Activated CD4-positive, alpha-beta T cell treated with anti-CD3 and anti-CD28 coated beads for 36 hours (primary cell): Measurements from ENCODE around the gene PIK3R5. TPM values are rescaled to one million over a fixed set of nuclear protein-coding genes. Genes with fewer than 3 reads are reported as not detected.

Source experiments
- ATAC-seq: fragments of 200-7000 bp; cut with Tn5 transposase; one replicate; pipeline ENCODE4 v1.10.0; 2021; ENCODE audit warnings: mild to moderate bottlenecking, moderate library complexity
- CTCF ChIA-PET: fragments of 350-600 bp; sonication (Branson Sonifier 250); formaldehyde crosslinking; loops from one replicate; lab custom pipeline; 2021; ENCODE audit warnings: antibody characterized with exemption; lab: Charles Lee
- POLR2A ChIA-PET: fragments of 350-600 bp; sonication (Branson Sonifier 250); formaldehyde crosslinking; loops from one replicate; lab custom pipeline; 2021; ENCODE audit warnings: antibody characterized with exemption, inconsistent platforms; lab: Charles Lee
- DNase-seq: peaks from one replicate; pipeline ENCODE4 v3.0.0-alpha.2; 2020
- H3K27ac Mint-ChIP-seq: one replicate; pipeline ENCODE4 v1.8.0; 2021; ENCODE audit warnings: mixed read lengths
- H3K27me3 Mint-ChIP-seq: one replicate; pipeline ENCODE4 v1.8.0; 2021; ENCODE audit warnings: mixed read lengths
- H3K36me3 Mint-ChIP-seq: one replicate; pipeline ENCODE4 v1.8.0; 2021; ENCODE audit warnings: low read depth, mixed read lengths
- H3K4me1 Mint-ChIP-seq: one replicate; pipeline ENCODE4 v1.8.0; 2021; ENCODE audit warnings: mixed read lengths
- H3K4me3 Mint-ChIP-seq: one replicate; pipeline ENCODE4 v1.8.0; 2021; ENCODE audit warnings: mild to moderate bottlenecking, moderate library complexity, mixed read lengths
- H3K9me3 Mint-ChIP-seq: one replicate; pipeline ENCODE4 v1.8.0; 2021; ENCODE audit warnings: low read depth, mixed read lengths
- intact Hi-C, 2 experiments: fragments of 100-400 bp; cut with DNase I in 1 of 2; cut with micrococcal nuclease in 1 of 2; formaldehyde crosslinking; loops; one replicate each; pipeline versions ENCODE4 v1.14.2 to v1.15.1; 2022 to 2024; cut with DNase I, micrococcal nuclease
- total RNA-seq, 2 experiments: library from RNA; stranded (reverse); gene quantifications; one replicate each; pipeline ENCODE4 v1.2.3, GENCODE V29; 2021

PIK3R5 gene
- total RNA-seq, 2 experiments from 2014 or later = 20.4 to 29.2 TPM

DNA sequence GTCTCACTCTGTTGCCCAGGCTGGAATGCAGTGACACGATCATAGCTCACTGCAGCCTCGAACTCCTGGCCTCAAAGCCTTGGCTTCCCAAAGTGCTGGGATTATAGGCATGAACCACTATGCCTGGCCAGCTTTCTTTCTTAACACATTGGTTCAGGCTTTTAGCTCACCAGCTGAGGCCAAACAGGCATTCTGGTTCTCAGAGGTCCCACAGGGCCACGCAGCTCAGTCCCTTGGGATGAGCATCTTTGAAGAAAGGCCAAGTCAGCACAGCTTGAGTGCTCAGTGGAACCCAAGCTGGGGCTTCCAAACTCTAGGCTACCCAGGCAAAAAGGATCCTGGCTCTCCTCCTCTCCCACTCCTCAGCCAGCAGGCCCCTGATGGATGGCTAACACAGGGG lies 2.5 kb downstream of the PIK3R5 start:
- peaks cover 27% of the 10 kb centered on the region for H3K36me3 Mint-ChIP-seq
- peak overlapping the region; percentile 94 for H3K27ac Mint-ChIP-seq
- DNase-seq (no peak), ATAC-seq (no peak)
- H3K4me1 Mint-ChIP-seq = peaks cover 66% of the 10 kb centered on the region
- POLR2A ChIA-PET = interaction anchor here (0.9 kb wide), 1 partner anchor 14 kb away, joined by 4 read pairs; no protein-coding TSS in a partner anchor
- CTCF ChIA-PET = interaction anchor here (0.7 to 2.6 kb wide), 6 partner anchors 9 to 68 kb away, joined by 3 to 10 read pairs (median 6); no protein-coding TSS in a partner anchor
- intact Hi-C loops = loop anchor here in 1 of 2 experiments (5.0 kb wide), 1 partner anchor 36 kb away; no protein-coding TSS in a partner anchor
- H3K9me3 Mint-ChIP-seq = peaks cover 5% of the 10 kb centered on the region
- H3K27me3 Mint-ChIP-seq = no peaks in the 10 kb centered on the region
- peak overlapping the region; percentile 81 for H3K4me3 Mint-ChIP-seq

DNA sequence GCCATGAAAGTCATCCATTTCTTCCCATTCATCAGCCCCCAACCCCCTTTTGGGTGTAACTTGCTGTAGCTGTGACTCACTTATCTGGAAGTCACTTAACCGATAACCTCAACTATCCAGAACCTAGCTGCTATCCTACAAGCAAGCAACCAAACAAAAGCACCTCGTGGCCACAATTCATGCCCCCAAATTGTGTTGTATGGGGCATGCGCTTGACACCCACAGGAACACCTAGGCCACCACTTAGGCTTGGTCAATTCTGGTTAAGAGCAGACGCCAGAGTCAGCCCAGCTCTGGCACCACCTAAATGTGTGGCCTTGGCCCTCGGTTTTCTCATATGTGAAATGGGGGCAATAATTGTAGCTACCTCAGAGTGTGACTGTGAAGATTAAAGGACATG lies 3.7 kb downstream of the PIK3R5 start:
- CTCF ChIA-PET = interaction anchor here (0.8 to 2.6 kb wide), 5 partner anchors 8 to 67 kb away, joined by 3 to 10 read pairs (median 7); no protein-coding TSS in a partner anchor
- Mint-ChIP-seq H3K36me3 (peaks cover 32% of the 10 kb centered on the region), H3K4me3 (no peak overlapping the region), H3K9me3 (no peaks in the 10 kb centered on the region), H3K27ac (peak overlapping the region; percentile 53), H3K27me3 (no peaks in the 10 kb centered on the region), H3K4me1 (peaks cover 73% of the 10 kb centered on the region)
- POLR2A ChIA-PET = interaction anchor here (0.6 to 0.9 kb wide), 2 partner anchors 13 to 1184 kb away, joined by 3 to 4 read pairs; no protein-coding TSS in a partner anchor
- DNase-seq (no peak), ATAC-seq (no peak)
- intact Hi-C loops = loop anchor here in 1 of 2 experiments (5.0 kb wide), 1 partner anchor 35 kb away; no protein-coding TSS in a partner anchor

DNA sequence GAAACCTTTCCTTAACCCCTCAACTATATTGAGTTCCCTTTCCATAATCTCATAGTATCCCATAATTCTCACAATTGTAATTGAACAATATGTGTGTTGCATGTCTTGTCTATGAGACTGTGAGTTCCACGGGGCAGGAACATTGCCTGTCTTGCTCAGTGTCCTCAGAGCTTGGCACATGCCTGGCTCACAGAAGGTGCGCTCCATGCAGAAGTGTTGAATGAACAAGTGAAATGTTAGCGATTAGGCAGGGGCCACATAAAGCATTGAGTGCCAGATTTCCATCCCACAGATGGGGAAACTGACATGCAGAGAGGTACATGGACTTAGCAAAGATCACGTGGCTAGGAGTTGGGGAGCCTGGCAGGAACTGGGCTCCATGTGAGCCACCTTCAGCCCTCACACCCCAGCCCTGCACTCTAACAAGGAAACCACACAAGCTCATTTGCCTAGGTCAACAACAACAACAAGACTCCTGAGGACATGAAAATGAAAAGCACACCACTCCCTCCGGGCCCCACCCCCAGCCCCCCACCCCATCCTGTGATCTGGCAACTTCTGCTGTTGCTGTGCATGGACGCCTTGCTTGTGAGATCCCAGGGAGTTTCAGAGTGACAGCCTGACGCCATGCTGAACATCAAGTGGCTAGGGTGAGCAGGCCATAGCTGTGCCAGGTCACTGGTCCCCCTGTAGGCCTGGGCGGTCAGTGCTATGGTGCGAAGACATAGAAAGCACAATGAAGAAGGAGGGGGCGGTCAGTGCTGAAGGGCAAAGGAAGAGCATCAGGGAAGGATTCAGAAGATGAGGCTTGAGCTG lies 5.0 kb downstream of the PIK3R5 start:
- H3K9me3 Mint-ChIP-seq = no peaks in the 10 kb centered on the region
- POLR2A ChIA-PET = no interaction called here
- DNase-seq (no peak), ATAC-seq (no peak)
- H3K4me3 Mint-ChIP-seq = no peak overlapping the region
- H3K4me1 Mint-ChIP-seq = peaks cover 84% of the 10 kb centered on the region
- CTCF ChIA-PET = interaction anchor here (0.7 to 2.6 kb wide), 5 partner anchors 13 to 257 kb away, joined by 3 to 7 read pairs (median 3); no protein-coding TSS in a partner anchor
- H3K27ac Mint-ChIP-seq = peak overlapping the region; percentile 56
- intact Hi-C loops = loop anchor here in 1 of 2 experiments (5.0 kb wide), 1 partner anchor 33 kb away; no protein-coding TSS in a partner anchor
- H3K27me3 Mint-ChIP-seq = no peaks in the 10 kb centered on the region
- H3K36me3 Mint-ChIP-seq = peaks cover 34% of the 10 kb centered on the region

DNA sequence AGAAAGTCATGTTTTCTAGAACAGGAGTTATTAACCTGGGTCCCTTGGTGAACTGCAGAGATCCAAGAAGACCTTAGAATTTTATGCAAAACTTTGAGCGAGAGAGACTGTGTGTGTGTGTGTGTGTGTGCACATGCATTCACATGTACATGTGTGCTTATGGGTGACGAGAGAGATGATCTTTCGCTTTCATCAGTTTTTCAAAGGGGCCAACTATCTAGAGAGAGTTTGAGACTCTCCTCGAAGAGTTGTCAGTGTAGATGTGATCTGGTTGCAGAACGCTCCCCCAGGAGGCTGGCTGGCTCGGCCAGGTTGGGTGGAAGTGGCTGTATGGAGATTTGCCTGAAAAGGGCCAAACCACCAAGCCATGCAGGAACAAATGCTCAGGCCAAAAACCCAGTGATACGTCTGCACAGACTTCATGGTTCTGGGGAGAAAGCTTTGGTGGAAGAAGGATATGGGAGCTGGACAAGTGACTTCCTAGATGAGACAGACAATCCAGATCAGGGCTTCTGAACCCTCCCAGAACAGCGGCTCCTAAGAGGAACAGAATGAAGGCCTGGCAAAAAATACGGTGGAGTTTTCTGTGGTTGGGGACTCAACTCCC lies 6.1 kb downstream of the PIK3R5 start:
- H3K36me3 Mint-ChIP-seq = peaks cover 37% of the 10 kb centered on the region

DNA sequence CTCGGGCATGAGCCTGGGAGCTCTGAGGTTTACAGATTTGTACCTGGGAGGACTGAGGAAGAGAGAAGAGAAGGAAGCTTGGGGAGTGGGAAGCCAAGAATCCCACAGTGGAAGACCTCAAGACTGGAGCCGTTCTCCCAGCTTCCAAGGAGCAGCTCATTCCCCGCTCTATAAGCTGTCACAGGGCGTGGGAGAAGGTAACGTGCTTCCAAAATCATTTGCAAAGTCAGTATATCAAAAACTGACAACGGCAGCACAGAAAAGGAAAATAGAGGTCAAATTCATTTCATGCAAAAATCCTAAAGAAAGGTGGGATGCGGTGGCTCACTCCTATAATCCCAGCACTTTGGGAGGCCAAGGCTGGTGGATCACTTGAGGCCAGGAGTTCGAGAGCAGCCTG lies 7.8 kb downstream of the PIK3R5 start:
- intact Hi-C loops = loop anchor here (1.0 to 5.0 kb wide), 2 partner anchors 8 to 100 kb away; no protein-coding TSS in a partner anchor
- no peak overlapping the region for H3K4me3 Mint-ChIP-seq
- H3K36me3 Mint-ChIP-seq = peaks cover 40% of the 10 kb centered on the region
- peaks cover 89% of the 10 kb centered on the region for H3K4me1 Mint-ChIP-seq
- no peaks in the 10 kb centered on the region for H3K27me3 Mint-ChIP-seq
- ChIA-PET CTCF (interaction anchor here (0.6 to 2.0 kb wide), 2 partner anchors 17 to 36 kb away, joined by 3 to 4 read pairs; no protein-coding TSS in a partner anchor), POLR2A (interaction anchor here (1.4 kb wide), 1 partner anchor 9 kb away, joined by 9 read pairs; no protein-coding TSS in a partner anchor)
- no peak for ATAC-seq
- H3K9me3 Mint-ChIP-seq = no peaks in the 10 kb centered on the region
- no peak for DNase-seq
- H3K27ac Mint-ChIP-seq = peak overlapping the region; percentile 85

More for the DNA sequence above, 6.1 kb downstream of the PIK3R5 start:
- DNase-seq (no peak), ATAC-seq (no peak)
- intact Hi-C loops = loop anchor here in 1 of 2 experiments (5.0 kb wide), 1 partner anchor 102 kb away; no protein-coding TSS in a partner anchor
- peaks cover 92% of the 10 kb centered on the region for H3K4me1 Mint-ChIP-seq
- peak overlapping the region; percentile 84 for H3K27ac Mint-ChIP-seq
- CTCF ChIA-PET = interaction anchor here (0.7 kb wide), 1 partner anchor 51 kb away, joined by 3 read pairs; no protein-coding TSS in a partner anchor
- POLR2A ChIA-PET = no interaction called here
- no peaks in the 10 kb centered on the region for H3K27me3 Mint-ChIP-seq
- no peaks in the 10 kb centered on the region for H3K9me3 Mint-ChIP-seq
- no peak overlapping the region for H3K4me3 Mint-ChIP-seq

DNA sequence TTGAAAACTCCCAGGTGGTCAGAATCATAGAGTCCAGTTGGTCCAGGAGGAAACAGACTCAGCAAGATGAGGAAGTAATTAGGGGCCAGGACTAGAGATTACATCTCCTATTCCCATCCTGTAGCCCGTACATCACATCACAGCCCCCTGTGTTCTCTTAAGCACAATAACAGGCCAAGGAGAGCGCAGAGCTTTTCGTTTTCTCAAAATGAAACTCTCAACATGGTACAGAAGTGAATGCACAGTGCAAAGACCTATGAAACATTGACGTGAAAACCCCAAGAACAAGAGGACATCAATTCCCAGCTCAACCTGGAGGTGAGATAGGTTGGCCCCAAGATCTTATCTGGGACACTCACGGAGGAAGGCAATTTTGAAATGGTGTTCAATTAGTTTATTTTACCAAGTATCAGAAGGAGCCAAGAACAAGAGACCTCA lies 9.0 kb downstream of the PIK3R5 start:
- DNase-seq (peak; percentile 52), ATAC-seq (peak; percentile 77)
- Mint-ChIP-seq H3K27ac (peak overlapping the region; percentile 80), H3K4me3 (peak overlapping the region; percentile 20), H3K27me3 (no peaks in the 10 kb centered on the region), H3K9me3 (peaks cover 3% of the 10 kb centered on the region), H3K36me3 (peaks cover 48% of the 10 kb centered on the region), H3K4me1 (peaks cover 93% of the 10 kb centered on the region)
- CTCF ChIA-PET = interaction anchor here (0.6 to 2.0 kb wide), 6 partner anchors 11 to 182 kb away, joined by 3 to 5 read pairs (median 4); no protein-coding TSS in a partner anchor
- POLR2A ChIA-PET = interaction anchor here (0.5 to 1.0 kb wide), 3 partner anchors 34 to 105 kb away, joined by 3 read pairs; no protein-coding TSS in a partner anchor
- intact Hi-C loops = loop anchor here (1.0 to 5.0 kb wide), 3 partner anchors 17 to 99 kb away; no protein-coding TSS in a partner anchor

DNA sequence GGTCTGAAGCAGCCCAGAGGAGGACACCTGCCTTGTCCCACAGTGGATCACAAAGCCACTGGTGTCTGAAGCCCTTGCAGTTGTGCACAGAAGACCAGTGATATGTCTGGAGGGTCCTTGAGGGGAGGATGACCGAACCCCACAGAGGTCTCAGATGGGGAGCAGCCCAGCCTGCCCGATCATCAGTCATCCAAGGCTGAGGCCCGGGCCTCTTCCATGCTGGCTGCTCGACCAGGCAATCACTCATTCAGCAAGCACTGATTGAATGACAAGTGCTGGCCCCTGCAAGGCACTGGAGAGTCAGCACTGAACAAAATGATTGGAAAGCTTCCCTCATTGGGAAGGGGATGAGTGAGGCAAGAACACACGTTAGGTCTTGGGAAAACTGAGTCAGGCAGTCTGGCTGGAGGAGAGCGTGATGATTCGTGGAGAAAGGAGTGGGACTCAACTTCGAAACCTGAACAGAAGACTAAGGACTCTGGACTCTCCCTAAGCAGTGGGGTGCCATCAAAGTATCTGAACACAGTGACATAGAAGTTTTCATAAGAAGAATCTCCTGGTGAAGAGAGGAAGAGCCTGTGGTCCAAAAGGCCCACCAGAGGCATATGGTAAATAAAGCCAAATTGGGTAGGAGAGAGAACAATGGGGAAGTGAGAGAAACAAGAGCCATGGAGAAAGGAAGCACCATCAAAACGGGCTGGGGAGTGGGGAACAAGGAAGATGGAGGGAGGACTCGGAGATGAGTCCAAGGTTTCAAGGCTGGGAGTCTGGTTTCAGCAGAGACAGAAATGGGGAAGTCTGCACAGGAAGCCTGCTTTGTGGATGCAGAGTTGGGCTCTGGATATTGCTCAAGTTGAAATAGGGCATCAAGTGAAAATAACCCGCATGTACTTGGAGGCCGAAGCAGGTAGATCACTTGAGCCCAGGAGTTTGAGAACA lies 10.2 kb downstream of the PIK3R5 start:
- CTCF ChIA-PET = interaction anchor here (1.2 kb wide), 2 partner anchors 8 to 63 kb away, joined by 4 to 8 read pairs; no protein-coding TSS in a partner anchor
- DNase-seq = peak; percentile 25
- POLR2A ChIA-PET = interaction anchor here (0.6 kb wide), 1 partner anchor 432 kb away, joined by 9 read pairs; no protein-coding TSS in a partner anchor
- peaks cover 12% of the 10 kb centered on the region for H3K9me3 Mint-ChIP-seq
- no peak for ATAC-seq
- peaks cover 53% of the 10 kb centered on the region for H3K36me3 Mint-ChIP-seq
- intact Hi-C loops = loop anchor here (2.0 to 5.0 kb wide), 2 partner anchors 56 to 98 kb away; no protein-coding TSS in a partner anchor
- H3K27ac Mint-ChIP-seq = peak overlapping the region; percentile 80
- no peak overlapping the region for H3K4me3 Mint-ChIP-seq
- H3K27me3 Mint-ChIP-seq = no peaks in the 10 kb centered on the region
- peaks cover 94% of the 10 kb centered on the region for H3K4me1 Mint-ChIP-seq

DNA sequence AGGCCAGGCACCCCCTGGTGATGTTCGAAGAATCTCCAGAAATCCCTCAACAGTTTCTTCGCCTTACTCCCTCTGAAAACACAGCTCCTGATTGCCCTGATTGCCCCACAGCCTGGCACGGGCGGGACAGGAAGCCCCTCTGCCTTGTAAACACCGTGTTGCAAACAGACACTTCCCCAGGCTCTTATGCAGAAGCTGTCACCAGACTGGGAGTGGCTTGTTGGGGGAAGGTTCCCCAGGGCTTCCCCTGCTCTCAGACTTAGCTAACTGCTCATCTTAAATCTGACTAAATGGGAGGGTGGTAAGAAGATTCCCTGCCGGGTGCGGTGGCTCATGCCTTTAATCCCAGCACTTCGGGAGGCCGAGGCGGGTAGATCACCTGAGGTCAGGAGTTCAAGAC lies 11.2 kb downstream of the PIK3R5 start:
- Mint-ChIP-seq H3K9me3 (peaks cover 12% of the 10 kb centered on the region), H3K27ac (peak overlapping the region; percentile 86), H3K4me1 (peaks cover 95% of the 10 kb centered on the region), H3K27me3 (no peaks in the 10 kb centered on the region), H3K36me3 (peaks cover 49% of the 10 kb centered on the region), H3K4me3 (peak overlapping the region; percentile 2)
- CTCF ChIA-PET = interaction anchor here (0.6 to 1.4 kb wide), 7 partner anchors 9 to 593 kb away, joined by 3 to 8 read pairs (median 3); no protein-coding TSS in a partner anchor
- ATAC-seq = peak; percentile 73
- intact Hi-C loops = loop anchor here in 1 of 2 experiments (1.0 to 5.0 kb wide), 3 partner anchors 11 to 56 kb away; partner anchors contain the start of gene PIK3R5
- POLR2A ChIA-PET = interaction anchor here (0.6 kb wide), 1 partner anchor 433 kb away, joined by 9 read pairs; no protein-coding TSS in a partner anchor
- DNase-seq = peak; percentile 85

DNA sequence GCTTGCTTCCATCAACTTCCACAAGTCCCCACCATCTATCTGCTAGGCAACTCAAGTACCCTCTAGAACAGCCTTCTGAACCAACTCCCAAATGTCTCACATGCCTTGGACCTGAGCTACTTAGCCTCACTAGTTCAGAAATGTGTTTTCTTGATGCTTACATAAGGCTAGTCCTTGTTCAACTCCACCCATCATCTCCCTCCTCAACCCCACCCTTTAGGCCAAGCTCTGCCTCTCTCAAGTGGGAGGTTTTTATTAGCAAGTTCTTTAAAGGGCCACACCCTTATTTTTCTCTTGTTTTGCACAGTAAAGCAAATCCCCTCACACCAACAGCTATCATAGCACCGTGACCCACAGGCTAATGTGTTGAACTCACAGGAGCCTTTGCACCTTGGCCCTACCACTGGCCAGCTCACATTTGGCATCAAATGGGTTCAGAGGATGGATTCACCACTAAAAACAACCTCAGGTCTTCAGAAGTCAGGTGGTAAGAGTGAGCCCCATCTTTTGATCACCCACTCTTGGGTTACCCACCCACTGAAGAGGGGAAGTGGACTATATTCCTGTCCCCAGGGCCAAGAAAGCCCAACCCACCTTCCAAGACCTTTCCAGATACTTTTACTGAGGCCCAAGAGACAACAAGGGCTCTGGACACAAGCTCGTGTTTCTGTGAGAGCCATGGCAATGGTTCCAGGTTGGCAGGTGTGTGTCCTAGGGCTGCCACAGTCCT lies 12.2 kb downstream of the PIK3R5 start:
- CTCF ChIA-PET = interaction anchor here (0.6 to 1.4 kb wide), 7 partner anchors 8 to 51 kb away, joined by 3 to 4 read pairs (median 3); no protein-coding TSS in a partner anchor
- H3K27ac Mint-ChIP-seq = peak overlapping the region; percentile 30

More for the DNA sequence above, 12.2 kb downstream of the PIK3R5 start:
- Mint-ChIP-seq H3K9me3 (peaks cover 12% of the 10 kb centered on the region), H3K27me3 (no peaks in the 10 kb centered on the region), H3K4me3 (no peak overlapping the region), H3K36me3 (peaks cover 43% of the 10 kb centered on the region), H3K4me1 (peaks cover 95% of the 10 kb centered on the region)
- intact Hi-C loops = loop anchor here in 1 of 2 experiments (5.0 kb wide), 1 partner anchor 36 kb away; no protein-coding TSS in a partner anchor
- ATAC-seq (no peak), DNase-seq (no peak)
- POLR2A ChIA-PET = interaction anchor here (1.4 kb wide), 1 partner anchor 11 kb away, joined by 3 read pairs; no protein-coding TSS in a partner anchor
